B cell (primary cell): Measurements from ENCODE around the gene DLG2. TPM values are rescaled to one million over a fixed set of nuclear protein-coding genes. Genes with fewer than 3 reads are reported as not detected.

Experiments
- ATAC-seq: fragments of 200-7000 bp; cut with Tn5 transposase; one replicate; pipeline ENCODE4 v1.10.0; 2021; ENCODE audit warnings: low read depth, mild to moderate bottlenecking, moderate number of reproducible peaks, moderate library complexity
- CTCF ChIA-PET: fragments of 350-600 bp; sonication (Branson Sonifier 250); formaldehyde crosslinking; loops from one replicate; lab custom pipeline; 2021; ENCODE audit warnings: antibody characterized with exemption, inconsistent platforms; lab: Charles Lee
- POLR2A ChIA-PET: fragments of 350-600 bp; sonication (Branson Sonifier 250); formaldehyde crosslinking; loops from one replicate; lab custom pipeline; 2021; ENCODE audit warnings: antibody characterized with exemption; lab: Charles Lee
- DNase-seq: peaks from one replicate; pipeline ENCODE4 v3.0.0; 2013
- H2AFZ ChIP-seq: 2 replicates; pipeline ENCODE4 v1.6.1; 2012; ENCODE audit warnings: mild to moderate bottlenecking, low read depth, low read length; ENCODE audit not compliant: insufficient read depth, poor library complexity, severe bottlenecking
- H3K27ac ChIP-seq, 2 donors: 1 replicate in 1 of 2; 2 replicates in 1 of 2; pipeline ENCODE4 v1.5.1; 2012 to 2013; ENCODE audit warnings: low read length in 2 of 2, mild to moderate bottlenecking in 2 of 2, moderate library complexity in 1 of 2
- H3K27me3 ChIP-seq, 4 experiments: fragments of 200-600 bp in 1 of 4; sonication (generic) in 1 of 4; replicated peaks in 1 of 4; 1 replicate in 2 of 4; 2 replicates in 2 of 4; pipeline versions ENCODE4 v1.6.1 to v1.7.0; 2013 to 2016; ENCODE audit warnings: low read length in 3 of 4, mild to moderate bottlenecking in 2 of 4, mixed read lengths in 1 of 4, moderate library complexity in 1 of 4; ENCODE audit not compliant: insufficient read depth in 4 of 4, control insufficient read depth in 3 of 4; ENCODE audit errors: control extremely low read depth in 1 of 4
- H3K36me3 ChIP-seq, 2 experiments: replicated peaks in 1 of 2; 1 replicate in 1 of 2; 2 replicates in 1 of 2; pipeline versions ENCODE4 v1.6.1 to v1.7.1; 2013; ENCODE audit warnings: low read length in 1 of 2; ENCODE audit not compliant: insufficient read depth in 2 of 2, control insufficient read depth in 1 of 2; ENCODE audit errors: control extremely low read depth in 1 of 2, extremely low read depth in 1 of 2
- H3K4me1 ChIP-seq, 2 donors: fragments of 200-600 bp in 1 of 2; sonication (generic) in 1 of 2; 1 replicate in 1 of 2; 2 replicates in 1 of 2; pipeline versions ENCODE4 v1.5.1 to v1.6.1; 2013 to 2017; ENCODE audit warnings: low read length in 2 of 2; ENCODE audit not compliant: control insufficient read depth in 2 of 2, insufficient read depth in 2 of 2
- H3K4me2 ChIP-seq: replicated peaks from 2 replicates; pipeline ENCODE3; 2012; ENCODE audit warnings: mild to moderate bottlenecking, low read depth, low read length; ENCODE audit not compliant: poor library complexity, severe bottlenecking
- H3K4me3 ChIP-seq, 5 experiments: fragments of 200-600 bp in 1 of 5; sonication (generic) in 1 of 5; 1 replicate in 3 of 5; 2 replicates in 2 of 5; pipeline versions ENCODE4 v1.5.1 to v1.7.0; 2011 to 2016; ENCODE audit warnings: low read length in 4 of 5, mild to moderate bottlenecking in 4 of 5, low read depth in 2 of 5, control low read depth in 1 of 5, moderate library complexity in 1 of 5; ENCODE audit not compliant: insufficient read depth in 1 of 5; ENCODE audit errors: control extremely low read depth in 1 of 5, extremely low read depth in 1 of 5
- H3K79me2 ChIP-seq: fragments of 200-600 bp; sonication (generic); one replicate; pipeline ENCODE4 v1.6.0; 2016; ENCODE audit warnings: low read length; ENCODE audit not compliant: control insufficient read depth, insufficient read depth
- H3K9ac ChIP-seq: fragments of 200-600 bp; sonication (generic); 2 replicates; pipeline ENCODE4 v1.6.1; 2017; ENCODE audit warnings: mild to moderate bottlenecking, low read length, moderate library complexity
- H3K9me3 ChIP-seq, 3 donors: one replicate each; pipeline versions ENCODE4 v1.6.1 to v1.7.1; 2013; ENCODE audit warnings: low read length in 2 of 3; ENCODE audit not compliant: control insufficient read depth in 2 of 3, insufficient read depth in 1 of 3; ENCODE audit errors: control extremely low read depth in 1 of 3
- H4K20me1 ChIP-seq: 2 replicates; pipeline ENCODE4 v1.6.0; 2012; ENCODE audit warnings: mild to moderate bottlenecking, low read length; ENCODE audit not compliant: insufficient read depth, control insufficient read depth, poor library complexity, severe bottlenecking
- H3K27ac Mint-ChIP-seq: one replicate; pipeline ENCODE4 v1.8.0; 2021; ENCODE audit warnings: mixed read lengths
- H3K27me3 Mint-ChIP-seq: one replicate; pipeline ENCODE4 v1.8.0; 2021; ENCODE audit warnings: mixed read lengths
- H3K4me1 Mint-ChIP-seq: one replicate; pipeline ENCODE4 v1.8.0; 2021; ENCODE audit warnings: mixed read lengths
- H3K4me3 Mint-ChIP-seq: one replicate; pipeline ENCODE4 v1.8.0; 2021; ENCODE audit warnings: mixed read lengths
- H3K9me3 Mint-ChIP-seq: one replicate; pipeline ENCODE4 v1.8.0; 2022; ENCODE audit warnings: mixed read lengths; ENCODE audit not compliant: insufficient read depth
- EZH2 ChIP-seq: IDR thresholded peaks from 2 replicates; pipeline ENCODE4 v1.6.1; 2012; ENCODE audit warnings: borderline replicate concordance, low read depth, mild to moderate bottlenecking, moderate library complexity, low read length; ENCODE audit not compliant: insufficient read depth, poor library complexity, severe bottlenecking
- WGBS: methylation state at CpG from one replicate; pipeline ENCODE4 v1.1.5; 2013; ENCODE audit warnings: missing lambda C conversion rate; ENCODE audit not compliant: insufficient coverage; 5-methylcytosine and 5-hydroxymethylcytosine counted together
- intact Hi-C: fragments of 100-400 bp; cut with micrococcal nuclease; formaldehyde crosslinking; loops from one replicate; pipeline ENCODE4 v1.10.0; 2022
- polyA plus RNA-seq: library from polyadenylated mRNA; depleted of rRNA; stranded (reverse); fragments of >200 nt; gene quantifications from 2 replicates; pipeline ENCODE4 v1.2.3, GENCODE V29; 2012
- total RNA-seq, 2 donors: library from RNA; stranded (reverse); fragments of 120-200 nt in 1 of 2; gene quantifications; 1 replicate in 1 of 2; 2 replicates in 1 of 2; pipeline versions ENCODE4 v1.2.3 to v1.2.4, GENCODE V29; 2013 to 2022
- TF ChIP-seq, protein P1 (sequence below): fragments of 200-600 bp; IDR thresholded peaks from one replicate; pipeline ENCODE4 v1.8.0; 2022; ENCODE audit warnings: antibody characterized with exemption, mild to moderate bottlenecking

DLG2 gene
- total and polyA plus RNA-seq, 2 donors (not counting 1 experiment from before 2014, with no cell fraction given), result 0.54 to 5.4 TPM

DNA sequence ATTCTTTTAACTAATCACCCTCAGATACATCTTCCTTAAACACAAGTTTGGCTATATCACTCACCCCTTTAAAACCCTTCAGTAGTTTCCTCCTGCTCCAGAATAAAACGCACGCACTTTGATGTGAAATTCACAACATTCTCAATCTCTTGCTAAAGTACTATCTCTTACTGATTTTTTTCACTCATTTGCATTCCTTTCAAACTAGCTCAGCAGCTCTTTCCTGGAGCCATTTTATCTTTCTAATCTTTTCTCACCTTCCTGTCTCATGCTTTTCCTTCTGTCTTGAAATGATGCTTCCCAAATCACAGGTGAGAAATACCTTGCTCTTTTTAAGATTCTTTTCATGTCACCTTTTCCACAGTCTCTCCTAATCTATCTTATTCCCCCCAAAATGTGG, 1074.4 kb downstream of the DLG2 start:
- DNase-seq (no peak), ATAC-seq (no peak)
- Histone ChIP-seq H2AFZ (no peak overlapping the region), H3K4me3 (no peak overlapping the region), H3K27me3 (no peaks in the 10 kb centered on the region), H3K4me2 (no peak overlapping the region), H3K9ac (no peak overlapping the region), H3K36me3 (no peaks in the 10 kb centered on the region), H3K27ac (no peak overlapping the region), H3K4me1 (peaks cover 15 to 19% of the 10 kb centered on the region in 2 donors), H3K9me3 (no peaks in the 10 kb centered on the region), H4K20me1 (no peaks in the 10 kb centered on the region), H3K79me2 (no peaks in the 10 kb centered on the region)
- H3K4me3 Mint-ChIP-seq, result no peak overlapping the region
- WGBS, result 100% methylated on average over 2 of the region's 2 CpGs
- no peak overlapping the region for H3K27ac Mint-ChIP-seq
- CTCF ChIA-PET, result no interaction called here
- peaks cover 29% of the 10 kb centered on the region for H3K4me1 Mint-ChIP-seq
- H3K9me3 Mint-ChIP-seq, result no peaks in the 10 kb centered on the region
- intact Hi-C loops, result no loop called here
- H3K27me3 Mint-ChIP-seq, result no peaks in the 10 kb centered on the region
- TF ChIP-seq EZH2, result no peak
- TF ChIP-seq, protein P1, sequence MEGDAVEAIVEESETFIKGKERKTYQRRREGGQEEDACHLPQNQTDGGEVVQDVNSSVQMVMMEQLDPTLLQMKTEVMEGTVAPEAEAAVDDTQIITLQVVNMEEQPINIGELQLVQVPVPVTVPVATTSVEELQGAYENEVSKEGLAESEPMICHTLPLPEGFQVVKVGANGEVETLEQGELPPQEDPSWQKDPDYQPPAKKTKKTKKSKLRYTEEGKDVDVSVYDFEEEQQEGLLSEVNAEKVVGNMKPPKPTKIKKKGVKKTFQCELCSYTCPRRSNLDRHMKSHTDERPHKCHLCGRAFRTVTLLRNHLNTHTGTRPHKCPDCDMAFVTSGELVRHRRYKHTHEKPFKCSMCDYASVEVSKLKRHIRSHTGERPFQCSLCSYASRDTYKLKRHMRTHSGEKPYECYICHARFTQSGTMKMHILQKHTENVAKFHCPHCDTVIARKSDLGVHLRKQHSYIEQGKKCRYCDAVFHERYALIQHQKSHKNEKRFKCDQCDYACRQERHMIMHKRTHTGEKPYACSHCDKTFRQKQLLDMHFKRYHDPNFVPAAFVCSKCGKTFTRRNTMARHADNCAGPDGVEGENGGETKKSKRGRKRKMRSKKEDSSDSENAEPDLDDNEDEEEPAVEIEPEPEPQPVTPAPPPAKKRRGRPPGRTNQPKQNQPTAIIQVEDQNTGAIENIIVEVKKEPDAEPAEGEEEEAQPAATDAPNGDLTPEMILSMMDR, result no peak
- POLR2A ChIA-PET, result no interaction called here

DNA sequence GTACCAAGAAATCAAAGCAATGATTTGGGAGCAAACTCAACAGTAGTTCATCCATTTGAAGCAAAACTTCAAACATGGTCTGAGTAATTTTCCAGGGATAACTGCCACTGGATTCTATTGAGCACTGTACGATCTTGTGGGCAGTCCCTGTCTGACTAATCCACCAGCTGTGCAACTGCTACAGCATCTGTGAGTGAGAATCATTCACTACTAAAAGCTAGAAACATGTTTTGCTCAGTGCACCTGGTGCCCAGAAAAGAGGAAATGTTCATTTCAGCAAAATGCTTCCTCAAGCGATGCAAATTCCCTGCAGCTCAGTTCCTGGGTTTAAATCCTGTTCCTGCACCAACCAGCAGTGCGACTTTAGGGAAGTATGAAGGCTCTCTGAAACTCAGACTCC, 1077.9 kb downstream of the DLG2 start:
- peaks cover 0 to 3% (median 0%) of the 10 kb centered on the region in 4 experiments for H3K27me3 ChIP-seq
- no peaks in the 10 kb centered on the region for H4K20me1 ChIP-seq
- H3K4me1 ChIP-seq, result peaks cover 15 to 19% of the 10 kb centered on the region in 2 donors
- H3K4me3 Mint-ChIP-seq, result peak overlapping the region; percentile 61
- ChIA-PET POLR2A (no interaction called here), CTCF (interaction anchor here (1.2 to 4.0 kb wide), 3 partner anchors 9 to 17 kb away, joined by 5 to 22 read pairs (median 9); no protein-coding TSS in a partner anchor)
- TF ChIP-seq, protein P1, result no peak
- TF ChIP-seq EZH2, result no peak
- H3K79me2 ChIP-seq, result no peaks in the 10 kb centered on the region
- H3K27ac Mint-ChIP-seq, result peak overlapping the region; percentile 77
- H2AFZ ChIP-seq, result no peak overlapping the region
- H3K27ac ChIP-seq, result peak overlapping the region; percentile 4 to 34
- H3K27me3 Mint-ChIP-seq, result peaks cover 5% of the 10 kb centered on the region
- peaks cover 29% of the 10 kb centered on the region for H3K4me1 Mint-ChIP-seq
- ATAC-seq (peak; percentile 86), DNase-seq (peak; percentile 69)
- 0% methylated on average over 2 of the region's 3 CpGs for WGBS
- peak overlapping the region; percentile 28 for H3K4me2 ChIP-seq
- intact Hi-C loops, result no loop called here
- no peaks in the 10 kb centered on the region for H3K9me3 ChIP-seq
- peak overlapping the region; percentile 3 for H3K9ac ChIP-seq
- no peak overlapping the region for H3K4me3 ChIP-seq
- no peaks in the 10 kb centered on the region for H3K36me3 ChIP-seq
- no peaks in the 10 kb centered on the region for H3K9me3 Mint-ChIP-seq
